Nephron progenitor cell (in vitro differentiated cells): ENCODE data around the gene CYLC2.

Experiments used
- DNase-seq: peaks from one replicate; pipeline ENCODE4 v3.0.0; 2021
- H3K27ac Mint-ChIP-seq: 2 replicates; pipeline ENCODE4 v1.8.0; 2021; ENCODE audit warnings: mild to moderate bottlenecking, moderate library complexity, mixed read lengths
- H3K27me3 Mint-ChIP-seq: 2 replicates; pipeline ENCODE4 v1.8.0; 2021; ENCODE audit warnings: mild to moderate bottlenecking, low read depth, mixed read lengths; ENCODE audit not compliant: poor library complexity
- H3K36me3 Mint-ChIP-seq: 2 replicates; pipeline ENCODE4 v1.8.0; 2021; ENCODE audit warnings: low read depth, mixed read lengths
- H3K4me1 Mint-ChIP-seq: 2 replicates; pipeline ENCODE4 v1.8.0; 2021; ENCODE audit warnings: mixed read lengths
- H3K4me3 Mint-ChIP-seq: 2 replicates; pipeline ENCODE4 v1.8.0; 2021; ENCODE audit warnings: mild to moderate bottlenecking, moderate library complexity, mixed read lengths
- H3K9me3 Mint-ChIP-seq: 2 replicates; pipeline ENCODE4 v1.8.0; 2021; ENCODE audit warnings: mild to moderate bottlenecking, moderate library complexity, mixed read lengths
- CTCF ChIP-seq: fragments of 200-600 bp; sonication (generic); IDR thresholded peaks from 2 replicates; pipeline ENCODE4 v1.5.0; 2021; ENCODE audit warnings: antibody characterized with exemption

Gene CYLC2

GRCh38 chr9:102975251-102975650, 19.9 kb upstream of the CYLC2 start:
- Mint-ChIP-seq H3K4me3 (no peak overlapping the region), H3K4me1 (peaks cover 11% of the 10 kb centered on the region), H3K36me3 (peaks cover 4% of the 10 kb centered on the region), H3K9me3 (peaks cover 19% of the 10 kb centered on the region), H3K27ac (peak overlapping the region; percentile 31), H3K27me3 (no peaks in the 10 kb centered on the region)
- TF ChIP-seq CTCF = no peak
- no peak for DNase-seq

GRCh38 chr9:102985162-102985895, 9.8 kb upstream of the CYLC2 start:
- Mint-ChIP-seq H3K36me3 (no peaks in the 10 kb centered on the region), H3K27me3 (peaks cover 5% of the 10 kb centered on the region), H3K4me1 (peaks cover 19% of the 10 kb centered on the region), H3K9me3 (no peaks in the 10 kb centered on the region), H3K4me3 (no peak overlapping the region), H3K27ac (no peak overlapping the region)
- TF ChIP-seq CTCF = no peak
- no peak for DNase-seq

- H3K36me3 Mint-ChIP-seq = no peaks in the 10 kb centered on the region
- peaks cover 19% of the 10 kb centered on the region for H3K4me1 Mint-ChIP-seq
- DNase-seq = no peak
- no peak overlapping the region for H3K27ac Mint-ChIP-seq
- H3K9me3 Mint-ChIP-seq = no peaks in the 10 kb centered on the region
- H3K4me3 Mint-ChIP-seq = no peak overlapping the region
- peaks cover 5% of the 10 kb centered on the region for H3K27me3 Mint-ChIP-seq
- no peak for TF ChIP-seq CTCF
These were observed 8.7 kb upstream of the CYLC2 start for GRCh38 chr9:102986425-102986824.

GRCh38 chr9:103003689-103004088, 8.6 kb downstream of the CYLC2 start:
- H3K4me3 Mint-ChIP-seq = no peak overlapping the region
- no peak for DNase-seq
- no peak for TF ChIP-seq CTCF
- no peak overlapping the region for H3K27ac Mint-ChIP-seq
- H3K36me3 Mint-ChIP-seq = no peaks in the 10 kb centered on the region
- no peaks in the 10 kb centered on the region for H3K27me3 Mint-ChIP-seq
- no peaks in the 10 kb centered on the region for H3K4me1 Mint-ChIP-seq
- no peaks in the 10 kb centered on the region for H3K9me3 Mint-ChIP-seq

GRCh38 chr9:103014242-103014641, 19.1 kb downstream of the CYLC2 start:
- TF ChIP-seq CTCF = no peak
- no peaks in the 10 kb centered on the region for H3K9me3 Mint-ChIP-seq
- no peak overlapping the region for H3K27ac Mint-ChIP-seq
- no peak overlapping the region for H3K4me3 Mint-ChIP-seq
- H3K4me1 Mint-ChIP-seq = no peaks in the 10 kb centered on the region
- DNase-seq = no peak
- H3K27me3 Mint-ChIP-seq = no peaks in the 10 kb centered on the region
- no peaks in the 10 kb centered on the region for H3K36me3 Mint-ChIP-seq

GRCh38 chr9:103025796-103026195, 30.7 kb downstream of the CYLC2 start:
- DNase-seq = no peak
- no peak overlapping the region for H3K4me3 Mint-ChIP-seq
- no peaks in the 10 kb centered on the region for H3K27me3 Mint-ChIP-seq
- H3K9me3 Mint-ChIP-seq = peaks cover 12% of the 10 kb centered on the region
- H3K4me1 Mint-ChIP-seq = no peaks in the 10 kb centered on the region
- no peaks in the 10 kb centered on the region for H3K36me3 Mint-ChIP-seq
- no peak for TF ChIP-seq CTCF
- no peak overlapping the region for H3K27ac Mint-ChIP-seq
